Neural progenitor cell (in vitro differentiated cells): ENCODE data around the gene VRTN.

Experiments used
- EZH2 ChIP-seq: fragments of 200-600 bp; sonication (generic); IDR thresholded peaks from 2 replicates; pipeline ENCODE4 v1.6.1; 2017; ENCODE audit warnings: antibody characterized with exemption, mild to moderate bottlenecking, moderate library complexity
- TF ChIP-seq, protein P1 (sequence below): fragments of 200-600 bp; sonication (generic); IDR thresholded peaks from 2 replicates; pipeline ENCODE4 v1.5.1; 2017; ENCODE audit warnings: antibody characterized with exemption, mild to moderate bottlenecking

- TF ChIP-seq, protein P1, sequence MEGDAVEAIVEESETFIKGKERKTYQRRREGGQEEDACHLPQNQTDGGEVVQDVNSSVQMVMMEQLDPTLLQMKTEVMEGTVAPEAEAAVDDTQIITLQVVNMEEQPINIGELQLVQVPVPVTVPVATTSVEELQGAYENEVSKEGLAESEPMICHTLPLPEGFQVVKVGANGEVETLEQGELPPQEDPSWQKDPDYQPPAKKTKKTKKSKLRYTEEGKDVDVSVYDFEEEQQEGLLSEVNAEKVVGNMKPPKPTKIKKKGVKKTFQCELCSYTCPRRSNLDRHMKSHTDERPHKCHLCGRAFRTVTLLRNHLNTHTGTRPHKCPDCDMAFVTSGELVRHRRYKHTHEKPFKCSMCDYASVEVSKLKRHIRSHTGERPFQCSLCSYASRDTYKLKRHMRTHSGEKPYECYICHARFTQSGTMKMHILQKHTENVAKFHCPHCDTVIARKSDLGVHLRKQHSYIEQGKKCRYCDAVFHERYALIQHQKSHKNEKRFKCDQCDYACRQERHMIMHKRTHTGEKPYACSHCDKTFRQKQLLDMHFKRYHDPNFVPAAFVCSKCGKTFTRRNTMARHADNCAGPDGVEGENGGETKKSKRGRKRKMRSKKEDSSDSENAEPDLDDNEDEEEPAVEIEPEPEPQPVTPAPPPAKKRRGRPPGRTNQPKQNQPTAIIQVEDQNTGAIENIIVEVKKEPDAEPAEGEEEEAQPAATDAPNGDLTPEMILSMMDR: no peak
- TF ChIP-seq EZH2: no peak
Measured at GRCh38 chr14:74349757-74350156, 1.5 kb downstream of the VRTN start.
